Effector CD8-positive, alpha-beta T cell (primary cell): Measurements from ENCODE around the gene CCR9.

Experiments
- DNase-seq: peaks from one replicate; lab custom pipeline; 2025; lab: John Stamatoyannopoulos, UW

CCR9 gene

DNA sequence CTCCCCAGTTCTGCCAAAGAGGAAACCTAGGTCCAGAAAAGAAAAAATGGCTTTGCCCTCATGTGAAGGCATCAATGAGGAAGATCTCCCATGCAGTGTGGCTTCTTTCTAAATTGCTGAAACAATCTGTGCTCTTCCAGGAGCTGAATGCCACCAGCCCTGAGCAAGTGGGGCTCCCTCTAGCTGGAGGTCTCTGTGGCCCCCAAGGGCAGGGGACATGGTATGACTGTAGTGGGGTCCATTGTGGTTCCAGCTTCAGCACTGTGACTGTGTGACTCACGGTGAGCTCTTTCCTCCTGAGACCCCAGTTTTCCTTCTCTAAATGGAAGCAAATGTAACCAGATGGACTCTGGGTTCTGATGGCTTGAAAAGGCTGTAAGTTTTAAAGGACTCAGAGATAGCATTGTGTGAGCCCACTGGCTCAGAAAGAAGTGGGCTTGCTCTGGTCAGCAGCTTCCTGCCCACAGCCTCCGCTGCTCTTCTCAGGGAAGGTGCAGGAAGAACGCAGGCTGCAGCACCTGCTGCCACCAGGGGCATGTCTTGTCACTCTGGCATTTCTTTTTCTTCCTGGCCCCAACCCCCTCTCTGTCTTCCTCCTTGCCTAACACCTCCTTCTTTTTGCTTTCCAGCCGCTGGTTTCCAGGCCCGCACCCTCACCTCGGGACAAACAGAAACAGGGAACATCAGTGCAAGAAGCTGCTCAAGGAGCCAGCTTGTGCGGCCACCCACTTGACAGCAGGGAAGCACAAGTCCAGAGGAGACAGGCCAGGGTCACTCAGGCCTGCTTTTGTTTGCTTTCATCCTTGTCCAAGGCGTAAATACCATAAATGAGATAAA lies 51.1 kb downstream of the CCR9 start:
- no peak for DNase-seq

DNA sequence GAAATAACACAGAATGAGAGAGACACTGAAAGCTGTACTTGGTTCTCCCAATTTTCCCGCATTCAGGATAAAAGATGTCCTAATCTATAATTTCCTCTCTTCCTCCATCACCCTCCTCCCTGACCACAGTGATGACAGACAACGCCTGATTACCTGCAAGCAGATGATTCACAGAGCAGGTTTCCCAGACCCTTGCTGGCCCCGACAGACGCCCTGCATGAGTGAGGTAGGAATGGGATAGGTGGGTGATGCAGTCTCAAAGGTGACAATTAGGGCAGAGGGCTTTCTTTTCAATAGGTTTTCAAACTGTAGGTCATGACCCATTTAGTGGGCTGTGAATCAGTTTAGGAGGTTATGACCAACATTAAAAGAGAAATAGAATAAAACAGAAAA lies 51.7 kb downstream of the CCR9 start:
- DNase-seq, result no peak

DNA sequence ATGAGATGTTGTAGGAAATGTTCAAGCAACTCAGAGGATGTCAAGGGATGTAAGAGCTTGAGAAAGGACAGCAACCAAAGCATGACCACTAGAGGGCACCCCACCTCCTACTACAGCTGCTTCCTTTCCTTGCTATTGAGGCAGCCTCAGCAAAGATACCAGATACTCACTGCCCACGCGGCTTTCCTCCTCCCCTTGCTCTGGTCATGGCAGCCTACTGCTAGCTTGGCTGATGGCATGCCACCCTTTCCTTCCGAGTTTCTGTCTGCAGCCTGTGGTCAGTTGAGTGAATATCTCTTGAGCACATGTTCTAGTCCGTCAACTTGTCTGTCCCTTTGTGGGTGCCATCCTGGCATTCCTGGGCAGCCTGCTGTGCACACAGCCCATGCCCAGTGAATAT lies 52.5 kb downstream of the CCR9 start:
- DNase-seq, result peak; percentile 61

DNA sequence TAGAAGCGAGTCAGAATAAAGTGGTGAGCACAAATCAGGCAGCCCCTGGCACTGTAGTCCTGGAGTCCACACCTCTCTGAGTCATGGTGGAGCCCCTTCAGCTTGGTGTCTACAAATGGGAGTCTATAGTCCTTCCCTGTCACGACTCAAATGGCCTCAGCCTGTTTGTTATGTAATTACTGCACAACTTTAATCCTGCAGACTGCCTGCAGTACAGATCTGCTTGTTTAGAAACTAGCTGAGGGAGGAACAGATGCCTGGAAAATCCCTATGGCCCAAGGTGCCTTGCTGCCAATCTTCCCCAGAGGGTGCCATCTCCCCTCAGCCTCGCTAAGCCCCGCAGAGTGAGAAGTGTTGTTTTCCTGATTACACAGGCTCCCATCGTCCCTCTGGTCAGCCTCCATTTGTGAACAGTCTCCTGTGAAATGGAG lies 53.0 kb downstream of the CCR9 start:
- no peak for DNase-seq

DNA sequence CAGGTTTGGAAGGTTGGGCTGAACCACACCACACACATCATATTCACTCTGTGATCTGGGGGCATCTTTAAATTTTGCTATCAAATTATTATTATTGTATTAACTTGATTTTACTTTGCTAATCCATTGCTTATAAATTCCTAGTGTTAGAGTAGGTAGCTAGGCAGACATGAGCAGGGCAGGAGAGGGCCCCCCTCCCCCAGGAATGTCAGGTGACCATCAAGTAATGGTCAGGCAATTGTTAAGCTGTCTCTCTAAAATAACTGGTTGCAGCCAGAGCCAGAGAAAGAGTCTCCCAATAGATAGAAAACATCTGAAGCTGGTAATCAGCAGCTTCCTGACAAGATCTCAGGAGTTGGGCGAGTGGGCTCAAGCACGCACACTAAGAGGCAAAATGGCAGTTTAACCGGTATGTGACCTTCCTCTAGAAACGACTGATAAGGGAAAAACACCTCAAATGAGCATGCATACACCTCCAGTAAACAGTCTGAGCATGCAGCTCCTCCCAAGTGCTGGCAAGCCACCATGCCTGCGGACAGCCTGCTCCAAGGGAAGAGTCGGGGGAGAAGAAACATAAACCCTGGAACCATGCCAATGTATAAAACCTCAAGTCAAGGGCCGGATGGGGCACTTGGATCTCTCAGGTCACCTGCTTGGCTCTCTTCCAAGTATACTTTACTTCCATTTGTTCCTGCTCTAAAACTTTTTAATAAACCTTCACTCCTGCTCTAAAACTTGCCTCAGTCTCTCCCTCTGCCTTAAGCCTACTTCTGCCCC lies 53.8 kb downstream of the CCR9 start:
- no peak for DNase-seq

DNA sequence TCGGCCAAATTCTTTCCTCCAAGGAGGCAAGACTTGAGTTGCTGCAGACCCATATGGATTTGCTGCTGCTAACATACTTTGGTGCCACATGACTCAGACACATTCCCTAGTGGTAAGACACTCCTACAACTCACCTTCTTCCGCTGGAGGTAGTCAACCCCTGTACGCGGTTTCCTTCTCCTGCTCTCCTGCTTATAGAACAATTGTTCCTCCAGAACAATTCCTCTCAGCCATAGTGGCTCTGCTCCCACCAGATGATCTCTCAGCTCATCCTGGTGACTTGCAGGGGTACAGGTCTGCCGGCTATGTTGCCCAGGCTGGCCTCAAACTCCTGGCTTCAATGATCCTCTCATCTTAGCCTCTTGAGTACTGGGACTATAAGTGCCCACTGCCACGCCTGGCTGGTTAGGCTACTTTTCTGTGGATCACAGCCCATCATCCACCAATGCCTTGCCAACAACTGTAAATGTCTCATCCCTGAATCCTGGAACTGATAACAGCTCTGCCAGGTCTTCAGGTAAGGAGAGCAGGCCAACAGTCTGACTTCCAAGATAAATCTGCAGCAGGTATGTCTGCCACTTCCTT lies 54.5 kb downstream of the CCR9 start:
- no peak for DNase-seq

DNA sequence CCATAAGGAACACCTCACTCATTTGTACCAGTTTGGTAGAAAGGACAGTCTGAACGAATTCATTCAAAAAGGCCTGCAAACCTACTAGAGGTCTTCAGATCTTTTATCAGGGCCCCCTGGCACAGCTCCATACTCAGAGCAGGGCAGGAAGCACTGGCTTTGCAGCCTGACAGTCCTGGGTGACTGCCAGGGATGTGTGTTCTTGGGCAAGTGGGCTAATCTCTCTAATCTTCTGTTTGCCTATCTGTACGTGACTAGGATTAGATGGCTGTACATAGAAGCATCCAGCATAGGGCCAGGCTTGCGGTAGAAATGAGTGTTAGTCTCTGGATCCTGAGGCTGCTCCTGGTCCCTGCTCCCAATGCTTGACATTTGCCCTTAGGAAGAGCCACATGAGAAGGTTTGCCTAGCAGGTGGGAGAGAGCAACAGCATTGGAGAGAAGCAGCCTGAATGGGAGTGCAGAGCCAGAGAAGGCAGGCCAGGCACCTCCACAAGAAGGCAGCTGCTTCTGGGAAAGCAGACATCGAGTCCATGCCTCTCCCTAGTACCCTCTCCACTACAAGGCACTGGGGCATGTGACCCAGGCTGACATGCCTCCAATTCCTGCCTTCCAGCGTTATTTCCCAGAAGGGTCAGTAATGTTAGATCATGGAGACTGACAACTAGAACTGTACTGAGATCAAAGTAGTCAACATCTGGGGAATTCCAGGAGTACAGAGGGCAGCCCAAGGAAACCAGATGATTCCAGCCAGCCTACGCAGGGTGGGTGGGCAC lies 55.9 kb downstream of the CCR9 start:
- no peak for DNase-seq

DNA sequence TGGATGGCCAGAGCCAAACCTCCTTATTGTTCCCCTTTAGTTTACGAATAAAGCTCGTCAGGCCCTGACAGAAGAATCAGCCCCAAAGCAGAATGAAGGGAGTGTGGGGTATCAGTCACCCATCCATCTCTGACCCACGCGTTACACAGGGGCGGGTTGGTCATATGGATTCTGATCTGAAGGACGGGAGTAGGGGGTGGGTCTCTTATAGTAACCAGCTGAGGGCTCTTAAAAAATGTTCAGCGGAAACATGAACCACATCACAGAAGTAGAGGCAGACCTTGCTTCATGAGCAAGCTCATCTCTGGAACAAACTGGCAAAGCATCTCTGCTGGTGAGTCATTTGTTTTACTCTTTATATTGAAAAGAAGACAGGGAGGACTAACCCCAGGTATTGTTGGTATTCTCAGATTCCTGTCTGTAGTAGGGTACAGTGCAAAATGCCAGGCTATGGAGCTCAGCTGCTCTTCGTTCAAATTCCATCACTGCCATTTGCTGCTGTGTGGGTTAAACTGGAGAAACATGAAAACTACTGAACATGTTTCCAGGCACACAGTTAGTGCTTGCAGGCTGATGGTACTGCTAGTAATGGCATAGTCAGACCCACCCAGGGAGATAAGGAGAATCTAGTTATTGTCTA lies 57.0 kb downstream of the CCR9 start, which contains the start of gene CXCR6:
Gene CXCR6, plus strand, starts transcription at position 258 of the 640 bp plus-strand sequence. CDS start 3,018 bp downstream, outside the sequence.
- DNase-seq, result no peak

DNA sequence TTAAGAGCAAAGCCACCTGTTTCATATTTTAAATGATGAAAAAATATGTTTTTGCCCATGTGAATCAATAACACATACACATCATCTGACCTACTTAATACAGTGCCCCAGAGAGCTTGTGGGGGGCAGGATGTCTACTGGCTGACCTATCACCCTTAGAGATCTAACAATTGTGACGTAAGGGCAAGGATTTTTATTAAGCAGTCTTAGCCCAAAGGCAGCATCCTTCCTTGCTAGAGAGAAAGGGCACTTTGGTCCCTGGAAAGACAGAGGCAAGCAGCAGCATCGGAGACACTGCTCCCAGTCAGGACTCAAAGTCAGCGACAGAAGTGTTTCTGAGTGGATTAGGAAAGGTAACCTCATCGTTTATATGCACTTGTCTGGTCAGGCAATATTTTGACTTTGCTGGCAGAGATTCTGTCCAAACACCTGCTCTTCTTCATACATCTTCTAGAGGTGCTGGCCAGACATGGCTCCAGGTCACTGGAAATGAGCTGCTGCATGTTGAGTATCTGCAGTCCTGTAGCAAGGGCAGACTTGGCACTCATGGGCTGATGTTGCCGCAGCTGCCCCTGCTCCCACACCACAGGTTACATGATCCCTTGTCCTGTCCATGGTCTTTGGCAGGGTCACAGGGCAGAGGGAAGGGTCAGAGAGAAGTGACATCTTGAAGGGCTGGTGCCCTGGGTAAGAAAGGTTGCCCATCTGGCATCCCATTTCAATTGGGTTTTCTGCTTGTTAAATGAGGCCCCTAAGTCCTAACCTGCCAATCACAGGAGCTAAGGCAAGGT lies 58.7 kb downstream of the CCR9 start:
- no peak for DNase-seq

DNA sequence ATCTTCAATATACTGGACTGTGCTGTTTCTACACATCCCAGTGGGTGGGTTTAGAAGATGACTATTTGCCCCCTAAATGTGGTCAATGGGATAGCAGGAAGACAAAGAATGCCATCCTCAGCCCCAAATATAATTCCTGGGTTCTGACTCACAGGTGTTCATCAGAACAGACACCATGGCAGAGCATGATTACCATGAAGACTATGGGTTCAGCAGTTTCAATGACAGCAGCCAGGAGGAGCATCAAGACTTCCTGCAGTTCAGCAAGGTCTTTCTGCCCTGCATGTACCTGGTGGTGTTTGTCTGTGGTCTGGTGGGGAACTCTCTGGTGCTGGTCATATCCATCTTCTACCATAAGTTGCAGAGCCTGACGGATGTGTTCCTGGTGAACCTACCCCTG lies 60.0 kb downstream of the CCR9 start:
- no peak for DNase-seq

DNA sequence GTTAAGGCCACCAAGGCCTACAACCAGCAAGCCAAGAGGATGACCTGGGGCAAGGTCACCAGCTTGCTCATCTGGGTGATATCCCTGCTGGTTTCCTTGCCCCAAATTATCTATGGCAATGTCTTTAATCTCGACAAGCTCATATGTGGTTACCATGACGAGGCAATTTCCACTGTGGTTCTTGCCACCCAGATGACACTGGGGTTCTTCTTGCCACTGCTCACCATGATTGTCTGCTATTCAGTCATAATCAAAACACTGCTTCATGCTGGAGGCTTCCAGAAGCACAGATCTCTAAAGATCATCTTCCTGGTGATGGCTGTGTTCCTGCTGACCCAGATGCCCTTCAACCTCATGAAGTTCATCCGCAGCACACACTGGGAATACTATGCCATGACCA lies 60.5 kb downstream of the CCR9 start:
- no peak for DNase-seq

DNA sequence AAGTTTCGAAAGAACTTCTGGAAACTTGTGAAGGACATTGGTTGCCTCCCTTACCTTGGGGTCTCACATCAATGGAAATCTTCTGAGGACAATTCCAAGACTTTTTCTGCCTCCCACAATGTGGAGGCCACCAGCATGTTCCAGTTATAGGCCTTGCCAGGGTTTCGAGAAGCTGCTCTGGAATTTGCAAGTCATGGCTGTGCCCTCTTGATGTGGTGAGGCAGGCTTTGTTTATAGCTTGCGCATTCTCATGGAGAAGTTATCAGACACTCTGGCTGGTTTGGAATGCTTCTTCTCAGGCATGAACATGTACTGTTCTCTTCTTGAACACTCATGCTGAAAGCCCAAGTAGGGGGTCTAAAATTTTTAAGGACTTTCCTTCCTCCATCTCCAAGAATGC lies 61.0 kb downstream of the CCR9 start:
- DNase-seq, result no peak

DNA sequence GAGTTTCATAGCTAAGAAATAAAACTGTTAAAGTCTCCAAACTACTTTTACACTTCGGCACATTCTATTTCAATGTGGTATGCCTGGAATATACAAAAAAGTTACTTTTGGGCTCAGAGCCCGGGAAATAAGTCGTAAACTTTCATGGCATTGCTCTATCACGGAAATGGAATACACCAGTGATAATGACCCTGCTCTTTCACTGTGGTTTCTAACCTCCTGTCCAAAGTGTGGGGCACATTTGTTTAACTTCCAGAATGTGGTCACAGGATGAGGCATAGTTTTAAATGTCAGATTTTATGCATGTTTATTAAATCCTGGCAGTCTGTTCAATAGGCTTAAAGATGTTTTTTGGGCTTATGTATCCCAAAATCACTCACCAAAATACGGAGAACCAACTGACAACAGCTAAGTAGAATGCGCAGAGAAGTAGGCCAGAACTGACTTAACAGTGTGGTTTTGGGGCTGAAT lies 62.0 kb downstream of the CCR9 start:
- DNase-seq, result no peak

DNA sequence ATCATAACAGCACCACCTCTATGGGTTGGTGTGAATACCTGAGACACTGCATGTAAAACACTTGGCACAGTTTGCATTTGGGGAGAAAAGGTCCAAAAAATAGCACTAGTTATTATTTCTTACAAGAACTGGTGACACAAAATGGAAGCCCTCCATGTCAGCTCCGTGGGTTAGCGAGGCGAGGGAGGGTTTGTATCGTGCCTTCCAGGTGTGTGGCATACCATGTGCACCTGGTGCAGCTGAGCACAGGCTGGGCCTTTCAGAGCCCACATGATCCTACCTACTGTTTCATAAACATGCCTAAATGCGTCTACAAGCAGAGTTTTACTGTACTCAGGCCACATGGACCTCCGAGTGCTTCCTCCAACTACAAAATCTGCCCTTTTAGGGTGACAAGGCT lies 62.5 kb downstream of the CCR9 start:
- DNase-seq, result no peak

DNA sequence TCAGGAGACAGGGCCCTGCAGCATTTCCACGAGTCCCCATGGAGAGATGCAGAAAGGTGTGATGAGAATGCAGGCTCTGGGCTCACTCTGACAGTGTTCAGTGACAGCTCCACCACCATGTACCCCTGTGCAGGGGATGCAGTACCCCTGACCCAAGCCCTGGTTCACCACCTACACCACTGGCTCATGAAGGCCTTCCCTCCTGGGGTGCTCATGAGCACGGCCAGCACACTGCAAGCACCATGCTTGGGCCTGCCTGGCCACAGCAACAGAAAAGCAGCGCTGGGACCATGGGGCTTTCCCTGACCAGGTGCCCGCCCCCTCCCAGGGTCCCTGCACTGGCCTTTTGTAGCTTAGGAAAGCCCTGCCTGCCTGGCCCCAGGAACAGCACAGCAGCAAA lies 63.1 kb downstream of the CCR9 start:
- DNase-seq, result no peak

DNA sequence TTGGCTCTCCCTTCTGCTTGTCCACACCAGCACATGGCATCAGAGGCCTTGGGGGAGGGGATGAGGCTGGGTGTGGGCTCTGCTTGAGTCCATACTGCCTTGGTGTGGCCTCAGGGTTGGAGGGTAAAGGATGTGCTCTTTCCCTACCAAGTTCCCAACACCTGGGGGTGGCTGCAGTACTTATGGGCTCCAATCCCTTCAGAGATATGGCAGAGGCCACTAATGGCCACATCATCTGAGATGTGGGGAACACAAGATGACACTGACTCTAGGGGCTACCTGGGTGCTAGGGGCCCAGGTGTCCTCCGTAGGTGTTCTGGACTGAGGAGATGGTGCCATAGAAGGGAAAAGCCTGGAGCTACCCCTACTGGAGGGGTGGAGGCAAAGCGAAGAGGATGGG lies 63.8 kb downstream of the CCR9 start:
- DNase-seq, result no peak

DNA sequence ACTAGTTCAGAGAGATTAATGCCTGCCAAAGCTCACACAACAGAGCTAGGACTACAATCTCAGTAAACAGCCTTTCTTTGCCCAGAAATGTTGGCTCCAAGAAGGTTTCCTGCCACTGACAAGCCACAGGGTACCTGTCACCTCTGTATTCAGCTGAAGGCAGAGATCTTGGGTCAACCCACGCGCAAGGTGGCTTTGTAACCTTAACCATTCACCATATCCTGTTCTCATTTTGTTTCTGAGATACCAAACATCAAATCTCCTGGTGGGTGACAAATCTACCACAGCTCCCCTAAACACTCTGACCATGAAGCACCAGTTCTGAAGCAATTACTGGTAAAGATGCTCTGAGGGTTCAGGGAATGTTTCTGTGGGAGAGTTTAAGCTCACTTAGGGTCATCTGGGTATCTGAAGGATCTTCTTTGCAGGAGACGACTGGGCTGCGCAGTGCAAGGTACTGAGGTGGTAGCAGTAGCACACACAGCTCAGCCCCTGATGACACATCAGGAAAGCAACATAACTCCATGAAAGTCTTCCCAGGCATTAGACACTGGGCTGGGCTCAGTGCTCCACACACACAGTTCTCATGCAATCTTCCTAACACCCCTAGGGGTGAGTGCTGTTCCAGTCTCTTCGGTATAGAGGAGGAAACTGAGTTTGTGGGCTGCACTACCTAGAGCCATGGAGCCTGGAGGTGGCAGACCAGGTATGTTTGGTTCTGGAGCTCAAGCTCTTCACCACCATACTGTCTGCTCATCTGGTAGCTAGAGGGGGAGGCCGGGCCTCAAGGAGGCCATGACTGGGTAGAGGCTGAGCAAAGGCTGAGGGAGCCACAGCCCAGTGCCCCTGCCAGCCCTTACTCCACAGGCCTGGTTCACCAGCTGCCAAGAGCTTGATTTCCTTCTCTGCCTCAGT lies 64.6 kb downstream of the CCR9 start:
- no peak for DNase-seq

DNA sequence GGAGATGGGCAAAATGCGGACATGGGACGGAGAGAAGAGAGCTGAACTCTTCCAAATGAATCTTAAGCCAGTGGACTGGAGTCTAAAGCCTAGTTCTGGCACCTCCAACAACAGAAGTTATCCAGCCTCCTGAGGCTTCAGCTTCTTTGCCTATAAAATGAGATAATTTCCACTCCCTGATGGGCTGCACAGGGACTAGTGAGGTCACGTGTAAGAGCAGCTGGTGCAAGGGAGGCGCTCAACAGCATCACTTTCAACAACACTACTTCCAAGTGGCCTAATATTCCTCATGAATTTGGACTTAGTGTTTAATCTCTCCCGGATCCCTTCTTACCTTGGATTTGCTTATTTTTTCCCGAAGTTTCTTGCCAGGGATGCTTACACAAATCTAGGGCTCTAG lies 65.6 kb downstream of the CCR9 start:
- no peak for DNase-seq

DNA sequence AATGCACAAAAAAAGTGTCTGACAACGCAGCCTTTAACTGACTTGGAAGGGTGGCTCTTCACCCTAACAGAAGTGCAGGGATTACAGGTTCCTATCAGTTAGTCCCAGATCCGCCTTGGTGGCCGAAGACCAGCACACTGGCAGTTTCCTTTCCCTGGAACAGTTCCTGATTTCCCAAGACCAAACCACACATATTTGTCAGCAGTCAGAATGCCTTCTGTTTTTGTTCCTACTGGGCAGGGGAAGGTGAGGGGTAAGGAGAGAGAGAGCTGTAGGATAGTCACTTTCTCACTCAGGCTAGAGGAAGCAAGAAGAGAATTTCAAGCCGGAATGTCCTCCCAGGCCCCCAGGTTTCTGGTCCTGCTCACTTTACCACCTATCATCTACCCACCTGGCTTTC lies 66.1 kb downstream of the CCR9 start:
- no peak for DNase-seq
